VCaP (cell line): Measurements from ENCODE around the gene PHF19.

Experiments
- H3K27ac ChIP-seq: fragments of 450-650 bp; 2 replicates; pipeline ENCODE4 v1.5.1; 2017
- TF ChIP-seq, protein P1 (sequence below): fragments of 450-650 bp; conservative IDR thresholded peaks from 2 replicates; pipeline ENCODE4 v1.5.1; 2017; ENCODE audit warnings: mild to moderate bottlenecking, moderate library complexity

The PHF19 gene

DNA sequence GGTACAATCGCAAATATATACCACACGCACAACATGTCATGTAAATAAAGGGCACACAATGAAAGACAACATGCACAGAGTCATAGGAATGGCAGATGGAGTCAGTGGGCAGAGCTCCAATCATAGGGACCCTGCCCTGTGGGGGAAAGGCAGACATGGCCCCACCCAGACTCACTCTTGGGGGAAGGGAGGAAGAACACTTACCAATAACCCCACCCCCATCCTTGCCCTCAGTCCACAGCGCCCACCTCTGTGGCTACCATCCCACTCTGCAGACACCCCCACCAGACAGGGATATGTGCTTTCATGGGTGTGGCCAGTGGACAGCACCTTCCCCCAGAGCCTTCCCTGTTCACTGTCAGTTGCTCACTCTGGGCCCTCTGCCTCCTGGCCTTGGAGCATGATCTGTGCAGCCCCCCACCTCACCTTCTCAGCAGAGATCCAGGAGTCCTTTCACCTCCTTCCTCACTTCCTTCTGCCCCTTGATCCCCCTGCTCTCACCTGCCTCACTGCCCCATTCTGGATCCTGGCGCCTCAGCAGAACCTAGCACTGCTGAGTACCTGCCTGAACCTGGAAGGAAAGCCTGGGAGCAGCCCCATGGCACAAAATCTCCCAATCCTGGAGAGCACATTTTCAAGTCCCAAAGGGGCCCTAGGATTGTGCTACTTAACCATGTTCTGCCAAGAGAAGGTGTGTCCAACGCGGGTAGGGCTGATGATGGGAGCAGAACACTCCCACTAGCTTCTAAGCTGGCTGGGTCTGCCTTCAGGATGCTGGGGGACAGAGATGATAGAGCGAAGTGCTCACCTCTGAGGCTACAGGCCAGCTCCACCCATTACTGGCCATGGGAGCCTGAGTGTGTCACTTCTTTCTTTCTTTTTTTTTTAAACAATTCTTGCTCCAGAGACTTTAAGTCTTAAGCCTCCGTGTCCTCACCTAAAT, 1.5 kb upstream of the PHF19 start:
- TF ChIP-seq, protein P1, sequence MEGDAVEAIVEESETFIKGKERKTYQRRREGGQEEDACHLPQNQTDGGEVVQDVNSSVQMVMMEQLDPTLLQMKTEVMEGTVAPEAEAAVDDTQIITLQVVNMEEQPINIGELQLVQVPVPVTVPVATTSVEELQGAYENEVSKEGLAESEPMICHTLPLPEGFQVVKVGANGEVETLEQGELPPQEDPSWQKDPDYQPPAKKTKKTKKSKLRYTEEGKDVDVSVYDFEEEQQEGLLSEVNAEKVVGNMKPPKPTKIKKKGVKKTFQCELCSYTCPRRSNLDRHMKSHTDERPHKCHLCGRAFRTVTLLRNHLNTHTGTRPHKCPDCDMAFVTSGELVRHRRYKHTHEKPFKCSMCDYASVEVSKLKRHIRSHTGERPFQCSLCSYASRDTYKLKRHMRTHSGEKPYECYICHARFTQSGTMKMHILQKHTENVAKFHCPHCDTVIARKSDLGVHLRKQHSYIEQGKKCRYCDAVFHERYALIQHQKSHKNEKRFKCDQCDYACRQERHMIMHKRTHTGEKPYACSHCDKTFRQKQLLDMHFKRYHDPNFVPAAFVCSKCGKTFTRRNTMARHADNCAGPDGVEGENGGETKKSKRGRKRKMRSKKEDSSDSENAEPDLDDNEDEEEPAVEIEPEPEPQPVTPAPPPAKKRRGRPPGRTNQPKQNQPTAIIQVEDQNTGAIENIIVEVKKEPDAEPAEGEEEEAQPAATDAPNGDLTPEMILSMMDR = no peak
- H3K27ac ChIP-seq = peak overlapping the region; percentile 94

DNA sequence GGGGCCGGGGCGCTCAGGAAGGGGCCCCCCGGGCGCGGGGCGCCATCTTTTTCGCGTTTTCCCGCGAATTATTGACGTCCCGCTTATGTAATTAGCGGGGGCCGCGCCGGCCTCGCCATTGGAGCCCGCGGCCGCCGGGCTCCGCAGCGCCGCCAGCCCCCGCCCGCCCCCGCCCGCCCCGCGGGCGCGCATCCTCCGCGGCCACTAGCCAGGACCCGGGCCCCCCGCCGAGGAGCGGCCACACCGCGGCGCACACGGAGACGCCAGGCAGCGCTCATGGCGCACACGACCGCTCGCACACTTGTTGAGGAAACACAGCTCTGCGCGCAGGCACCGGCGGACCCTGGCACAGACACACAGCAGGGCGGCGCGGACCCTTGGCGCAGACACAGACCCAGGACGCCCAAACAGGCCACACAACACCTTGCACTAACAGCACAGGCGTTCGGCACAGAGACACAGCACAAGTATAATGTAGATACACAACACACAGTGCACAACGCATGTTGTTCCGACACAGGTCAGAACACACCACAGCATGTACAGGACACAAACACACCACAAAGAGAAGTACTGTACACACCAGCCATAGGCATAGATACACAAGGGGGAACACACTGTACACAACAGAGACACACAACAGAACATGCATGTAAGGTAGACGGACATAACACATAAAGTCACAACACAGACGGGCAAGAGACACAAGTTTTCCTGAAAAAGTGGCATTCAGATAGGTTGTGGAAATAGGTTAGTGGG, 467 bp upstream of the PHF19 start:
- TF ChIP-seq, protein P1 = peak; percentile 60
- peak overlapping the region; percentile 94 for H3K27ac ChIP-seq

DNA sequence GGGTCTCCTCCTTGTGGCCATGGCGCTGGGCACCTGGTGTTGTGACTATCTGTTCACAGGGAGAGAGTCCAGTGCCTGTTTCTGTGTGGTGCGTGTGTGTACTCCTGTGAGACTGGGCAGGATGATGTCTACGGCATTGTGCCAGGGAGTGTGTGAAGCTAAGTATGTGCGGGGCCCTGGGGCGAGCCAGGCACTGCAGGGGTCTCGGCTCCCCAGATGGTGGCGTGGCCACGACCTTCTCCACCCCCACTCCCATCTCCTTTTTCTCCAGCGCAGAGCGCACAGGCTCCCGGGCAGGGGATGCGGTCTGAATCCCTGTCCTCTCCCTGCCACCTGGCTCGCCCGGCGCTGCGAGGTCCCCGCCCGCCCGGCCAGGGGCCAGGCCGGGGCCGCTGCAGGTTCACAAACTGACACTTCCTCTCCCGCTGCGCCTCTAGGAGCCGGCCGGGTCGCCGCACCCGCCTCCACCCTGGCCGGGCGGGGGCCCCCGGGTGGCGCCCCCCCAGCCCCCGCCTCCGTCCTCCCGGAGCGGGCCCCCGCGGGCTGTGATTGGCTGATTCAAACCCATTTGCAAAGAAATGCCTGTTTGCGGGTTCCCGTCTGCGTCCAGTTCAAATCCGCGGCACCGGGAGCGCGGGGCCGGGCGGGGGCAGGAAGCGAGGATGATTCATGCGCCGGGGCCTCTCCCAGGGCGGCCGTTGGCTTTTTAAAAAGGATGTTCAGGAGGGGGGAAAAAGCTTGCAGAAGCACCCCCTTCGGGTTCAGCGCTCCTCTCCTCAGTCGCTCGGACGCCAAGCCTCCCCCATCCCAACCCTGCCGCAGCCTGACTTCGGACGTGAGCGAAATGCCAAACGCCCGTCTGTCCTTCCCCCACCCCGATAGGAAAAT, 790 bp downstream of the PHF19 start:
- H3K27ac ChIP-seq = peak overlapping the region; percentile 94
- TF ChIP-seq, protein P1 = peak; percentile 32; the same call in 1 of the 2 replicates

DNA sequence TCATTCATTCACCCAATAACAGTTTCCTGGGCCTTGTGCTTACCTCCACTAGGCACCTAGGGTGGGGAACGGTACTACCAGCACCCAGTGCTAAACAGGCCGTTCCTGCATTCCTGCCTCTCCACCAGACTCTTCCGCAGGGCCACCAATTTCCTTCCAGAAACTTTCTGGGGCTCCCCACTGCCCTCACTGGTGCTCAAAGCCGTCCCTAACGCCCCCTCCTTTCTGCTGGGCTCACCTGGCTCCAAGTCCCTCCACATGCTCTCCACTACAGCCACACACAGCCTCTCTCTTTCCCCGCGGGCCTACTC, 1.4 kb downstream of the PHF19 start:
- TF ChIP-seq, protein P1 = no peak; the same call in 1 of the 2 replicates

DNA sequence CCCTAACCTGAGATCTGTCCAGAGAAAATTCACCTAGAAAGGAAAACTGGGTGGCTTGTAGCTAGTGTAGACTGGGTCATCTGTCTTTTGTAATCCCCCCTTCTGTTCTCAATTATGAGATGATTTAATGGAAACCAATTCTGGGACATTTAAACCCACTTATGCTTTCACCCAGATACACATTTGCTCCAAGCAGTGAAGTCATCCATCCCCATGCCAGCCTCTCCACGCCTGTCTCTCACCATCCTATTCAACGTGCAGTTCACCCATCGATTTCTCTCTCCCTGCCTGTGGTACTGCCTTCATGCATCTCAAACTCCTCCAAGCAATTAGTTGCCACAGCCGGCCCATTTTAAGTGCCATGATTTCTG, 1.8 kb downstream of the PHF19 start:
- H3K27ac ChIP-seq = peak overlapping the region; percentile 94

More for the DNA sequence above, 1.4 kb downstream of the PHF19 start:
- peak overlapping the region; percentile 94 for H3K27ac ChIP-seq

DNA sequence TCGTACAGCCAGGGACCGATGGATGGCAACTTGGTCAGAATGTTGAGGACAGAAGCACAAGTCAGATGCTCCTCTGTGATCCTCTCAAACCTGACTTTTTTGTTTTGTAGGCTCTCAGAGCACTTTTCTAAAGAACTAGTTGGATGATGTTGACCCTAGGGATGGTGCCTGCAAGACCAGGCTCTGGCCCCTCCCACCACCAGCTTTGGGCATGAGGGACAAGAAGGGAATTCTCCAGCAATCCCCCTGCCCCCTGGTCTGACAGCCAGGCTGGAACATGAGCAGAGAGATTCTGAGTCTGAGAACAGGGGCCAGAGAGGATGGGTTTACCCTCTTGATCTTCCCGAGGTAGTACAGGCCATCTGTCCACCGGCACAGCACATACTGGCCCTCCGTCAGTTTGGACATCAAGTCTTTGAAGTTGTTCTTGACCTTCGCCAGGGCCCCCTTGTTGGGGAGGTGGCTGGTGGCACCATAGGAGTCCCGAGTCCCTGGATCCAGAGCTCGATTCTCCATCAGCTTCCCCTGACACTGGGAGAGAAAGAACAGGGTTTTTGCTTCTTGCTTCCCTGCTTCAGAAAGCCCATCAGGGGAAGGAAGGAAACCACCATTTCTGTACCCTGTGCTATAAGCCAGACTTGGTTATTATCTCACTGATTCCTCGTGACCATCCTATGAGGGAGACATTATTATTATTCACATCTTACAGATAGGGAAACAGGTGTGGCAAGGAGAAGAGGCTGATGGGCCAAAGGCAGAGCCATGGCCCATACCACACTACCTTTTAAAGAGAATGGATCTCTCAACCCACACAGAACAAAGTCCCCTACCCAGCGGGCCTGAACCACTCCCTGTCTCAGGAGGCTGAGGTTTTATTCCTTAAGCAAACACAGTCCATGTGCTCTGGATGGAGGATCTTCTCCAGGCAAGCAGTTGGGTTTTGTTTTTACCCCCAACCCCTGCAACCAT, 2.5 kb downstream of the PHF19 start:
- TF ChIP-seq, protein P1 = no peak
- H3K27ac ChIP-seq = peak overlapping the region; percentile 94; the same call in 1 of the 2 replicates

More for the DNA sequence above, 1.8 kb downstream of the PHF19 start:
- TF ChIP-seq, protein P1 = no peak
